Psoas muscle (tissue), 8 donors: ENCODE results near the gene NEURL1. TPM values are rescaled to one million over a fixed set of nuclear protein-coding genes. Genes with fewer than 3 reads are reported as not detected.
A peak's percentile ranks its signal among the peaks of the same experiment; 100 is the strongest.

ENCODE experiments used
- ATAC-seq, 4 donors: fragments of 200-7000 bp; cut with Tn5 transposase; one replicate each; pipeline ENCODE4 v1.9.1; 2020; ENCODE audit warnings: moderate library complexity in 3 of 4, mild to moderate bottlenecking in 2 of 4
- DNase-seq, 2 donors: peaks; one replicate each; pipeline ENCODE4 v3.0.0-alpha.2; 2020
- H3K27ac ChIP-seq: fragments of 200-600 bp; one replicate; pipeline ENCODE4 v1.8.0; 2022
- H3K27me3 ChIP-seq, 3 donors: fragments of 200-600 bp in 1 of 3; one replicate each; pipeline versions ENCODE4 v1.6.1 to v1.8.0; 2013 to 2022; ENCODE audit warnings: low read length in 2 of 3, mild to moderate bottlenecking in 2 of 3, moderate library complexity in 1 of 3; ENCODE audit not compliant: insufficient read depth in 3 of 3
- H3K36me3 ChIP-seq, 2 donors: fragments of 200-600 bp in 1 of 2; one replicate each; pipeline versions ENCODE4 v1.6.1 to v1.8.0; 2013 to 2022; ENCODE audit warnings: low read depth in 1 of 2, mild to moderate bottlenecking in 1 of 2, moderate library complexity in 1 of 2; ENCODE audit not compliant: insufficient read depth in 1 of 2
- H3K4me1 ChIP-seq: fragments of 200-600 bp; one replicate; pipeline ENCODE4 v1.8.0; 2022
- H3K4me3 ChIP-seq: fragments of 200-600 bp; one replicate; pipeline ENCODE4 v1.8.0; 2022; ENCODE audit warnings: mild to moderate bottlenecking
- H3K9me3 ChIP-seq: fragments of 200-600 bp; one replicate; pipeline ENCODE4 v1.8.0; 2022
- CTCF ChIP-seq: fragments of 200-600 bp; IDR thresholded peaks from one replicate; pipeline ENCODE4 v1.8.0; 2022; ENCODE audit warnings: antibody characterized with exemption
- WGBS, 3 donors: extraction: QIAGEN DNeasy Blood & Tissue Kit; methylation state at CpG; one replicate each; pipeline versions ENCODE4 v1.1.6 to v1.1.7; 2013; 5-methylcytosine and 5-hydroxymethylcytosine counted together
- intact Hi-C, 2 donors: fragments of 100-400 bp; cut with DNase I; formaldehyde crosslinking; loops; one replicate each; pipeline versions ENCODE4 v1.11.0 to v1.14.2; 2022
- polyA plus RNA-seq, 3 donors: library from polyadenylated mRNA; stranded (reverse); fragments of 200-250 nt; gene quantifications; one replicate each; pipeline ENCODE4 v1.2.3, GENCODE V29; 2013
- total RNA-seq, 4 donors: library from RNA; stranded (reverse); fragmentation: NEBNext Ultra II Directional in 2 of 4; extraction: Animal tissue kit (Norgen Biotek cat#: 25700) in 2 of 4; gene quantifications; one replicate each; pipeline versions ENCODE4 v1.2.1 to v1.2.4, GENCODE V29; 2021 to 2023
- donor health status: healthy with polysubstance abuse.
- donor health status: DM: no; HTN: no; CAD: no; lungs with moderate emphysema.
- donor health status: Bipolar disorder and iron deficiency.
- donor health status: healthy.
- donor health status: DM: yes; HTN: yes; CAD: no.
- donor health status: DM: no; HTN: no; CAD: no.
- donor health status: DM: no; HTN: no; CAD: no.
- donor health status: DM: yes; HTN: yes; CAD: no.

Gene NEURL1
- total and polyA plus RNA-seq, 7 donors, result 10.9 to 103 (median 66.6) TPM

- intact Hi-C loops, result no loop called here
- DNase-seq (no peak), ATAC-seq (no peak)
- Histone ChIP-seq H3K27ac (no peak within 1 kb of the TSS), H3K9me3 (no peaks in the 10 kb centered on the region), H3K4me1 (no peaks in the 10 kb centered on the region), H3K36me3 (no peaks in the 10 kb centered on the region), H3K27me3 (no peaks in the 10 kb centered on the region), H3K4me3 (no peak within 1 kb of the TSS)
- 70 to 98% (median 75%) methylated on average over 5 to 9 of the region's 9 CpGs for WGBS, 3 donors
- TF ChIP-seq CTCF, result no peak
These were observed 34.8 kb upstream of the NEURL1 start, which contains the start of gene CALHM1 for GRCh38 chr10:103458720-103459119. TSS of gene CALHM1 (minus strand) at chr10:103458900. CDS start at chr10:103458751, 149 bp downstream.

- no peaks in the 10 kb centered on the region for H3K27me3 ChIP-seq
- WGBS, 3 donors, result 57 to 71% (median 70%) methylated on average over 3 to 4 of the region's 4 CpGs
- intact Hi-C loops, result no loop called here
These were observed 33.9 kb upstream of the NEURL1 start for GRCh38 chr10:103459615-103460014.

GRCh38 chr10:103463499-103463898 is 30.0 kb upstream of the NEURL1 start:
- intact Hi-C loops, result no loop called here
- no peak for DNase-seq
- no peak for TF ChIP-seq CTCF
- Histone ChIP-seq H3K4me3 (no peak overlapping the region), H3K27ac (no peak overlapping the region), H3K27me3 (no peaks in the 10 kb centered on the region), H3K36me3 (no peaks in the 10 kb centered on the region), H3K4me1 (no peaks in the 10 kb centered on the region), H3K9me3 (no peaks in the 10 kb centered on the region)
- ATAC-seq, result no peak
- 48 to 53% (median 50%) methylated on average over 4 of the region's 4 CpGs for WGBS, 3 donors

More at GRCh38 chr10:103459615-103460014, 33.9 kb upstream of the NEURL1 start:
- no peaks in the 10 kb centered on the region for H3K4me1 ChIP-seq
- H3K36me3 ChIP-seq, result no peaks in the 10 kb centered on the region
- TF ChIP-seq CTCF, result no peak
- H3K4me3 ChIP-seq, result no peak overlapping the region
- no peaks in the 10 kb centered on the region for H3K9me3 ChIP-seq
- DNase-seq, result peak in 1 of 2 donors; percentile 34
- ATAC-seq, result no peak
- H3K27ac ChIP-seq, result no peak overlapping the region

GRCh38 chr10:103465411-103466179 is 27.9 kb upstream of the NEURL1 start:
- DNase-seq (peak in 1 of 2 donors; percentile 38), ATAC-seq (no peak)
- WGBS, 3 donors, result 78 to 92% (median 84%) methylated on average over 14 of the region's 14 CpGs
- Histone ChIP-seq H3K4me3 (no peak overlapping the region), H3K27ac (no peak overlapping the region), H3K36me3 (no peaks in the 10 kb centered on the region), H3K9me3 (no peaks in the 10 kb centered on the region), H3K27me3 (no peaks in the 10 kb centered on the region), H3K4me1 (no peaks in the 10 kb centered on the region)
- no peak for TF ChIP-seq CTCF
- intact Hi-C loops, result no loop called here
